ENCODE data around the gene MT3.
A peak's percentile ranks its signal among the peaks of the same experiment; 100 is the strongest.
"Not testable (repeated sequence)": the region's sequence is repeated elsewhere in the genome, so short reads cannot be mapped to it uniquely, and the experiment has no call there.

Gene MT3

DNA sequence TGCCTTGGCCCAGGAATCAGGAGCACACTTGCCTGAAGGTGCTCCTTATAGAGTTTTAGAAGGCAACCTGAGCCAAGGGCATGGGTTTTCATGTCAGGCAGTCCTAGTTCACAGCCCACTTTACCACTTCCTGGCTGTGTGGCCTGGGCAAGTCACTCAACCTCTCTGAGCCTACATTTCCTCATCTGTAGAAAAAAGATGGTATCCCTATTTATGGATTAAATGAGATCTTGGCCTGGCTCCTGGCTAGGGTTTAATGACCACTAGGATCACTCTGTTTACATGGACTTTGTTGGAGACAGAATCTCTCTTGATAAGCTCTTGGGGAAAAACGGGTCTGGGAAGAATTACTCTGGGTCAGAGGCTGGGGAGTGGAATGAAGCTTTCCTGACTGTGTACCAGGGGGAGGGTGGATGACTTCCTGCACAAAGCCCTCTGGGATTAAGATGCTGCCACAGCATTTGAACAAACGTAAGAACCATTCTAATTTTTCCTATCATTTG is 21.3 kb downstream of the MT3 start:
- DNase-seq, result no peak

DNA sequence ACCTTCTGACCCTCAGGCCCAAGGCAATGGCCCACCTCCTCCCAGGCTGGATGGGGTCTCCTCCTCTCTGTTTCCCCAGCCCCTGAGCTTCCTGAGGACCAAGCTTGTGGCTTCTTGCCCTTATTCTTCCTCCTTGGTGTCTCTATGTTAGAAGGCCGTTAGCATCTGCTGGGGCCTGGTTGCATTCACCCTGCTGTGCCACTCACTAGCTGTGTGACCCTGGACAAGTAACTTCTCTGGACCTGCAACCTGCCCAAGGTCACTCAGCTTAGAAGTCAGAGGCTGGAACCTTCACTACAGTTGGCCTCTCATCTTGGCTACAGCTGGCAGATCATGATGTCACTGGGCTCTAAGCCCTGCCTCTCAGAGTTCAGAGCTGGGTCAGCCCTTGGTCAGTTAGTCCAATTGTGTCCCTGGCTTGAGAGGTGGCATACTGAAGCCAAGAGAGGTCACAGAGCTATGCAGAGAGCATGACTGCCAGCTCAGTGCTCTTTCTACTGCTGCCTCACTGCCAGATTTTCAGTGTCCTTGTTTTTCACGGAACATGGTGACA is 22.0 kb downstream of the MT3 start:
- DNase-seq, result no peak

DNA sequence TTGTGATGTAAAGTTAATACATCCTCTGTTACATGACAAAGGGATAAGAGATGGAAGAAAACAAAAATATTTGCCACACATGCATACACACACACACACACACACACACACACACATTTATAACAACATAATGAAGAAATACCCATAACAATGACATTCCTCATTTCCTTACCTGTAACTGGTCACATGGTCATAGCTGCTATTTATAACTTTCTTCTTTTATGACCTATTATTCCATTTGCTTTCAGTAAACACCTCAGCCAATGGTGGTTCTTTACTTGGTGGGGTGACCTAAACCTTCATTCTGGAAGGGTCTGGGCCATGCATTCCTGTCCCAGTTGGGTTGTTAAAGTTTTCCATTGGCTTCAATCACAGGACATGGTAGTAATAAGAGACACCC is 24.4 kb downstream of the MT3 start:
- DNase-seq, result no peak

DNA sequence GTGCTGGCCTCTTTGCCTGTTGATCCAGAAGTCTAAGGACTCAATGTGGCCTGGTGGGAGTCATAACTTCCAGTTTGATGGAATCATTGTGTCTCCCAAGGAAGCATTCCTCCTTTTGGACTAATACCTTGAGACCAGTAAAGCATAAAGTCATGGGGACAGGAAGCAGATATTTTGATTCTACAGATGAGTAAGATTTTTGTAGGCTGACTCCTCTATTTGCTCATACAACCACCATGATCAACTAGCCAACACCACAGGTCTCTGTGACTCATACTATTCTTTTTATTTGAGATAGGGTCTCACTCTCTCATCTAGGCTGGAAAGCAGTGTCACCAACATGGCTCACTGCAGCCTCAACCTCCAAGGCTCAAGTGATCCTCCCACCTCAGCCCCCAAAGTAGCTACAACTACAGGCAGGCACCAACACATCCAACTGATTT is 25.2 kb downstream of the MT3 start:
- no peak for DNase-seq

DNA sequence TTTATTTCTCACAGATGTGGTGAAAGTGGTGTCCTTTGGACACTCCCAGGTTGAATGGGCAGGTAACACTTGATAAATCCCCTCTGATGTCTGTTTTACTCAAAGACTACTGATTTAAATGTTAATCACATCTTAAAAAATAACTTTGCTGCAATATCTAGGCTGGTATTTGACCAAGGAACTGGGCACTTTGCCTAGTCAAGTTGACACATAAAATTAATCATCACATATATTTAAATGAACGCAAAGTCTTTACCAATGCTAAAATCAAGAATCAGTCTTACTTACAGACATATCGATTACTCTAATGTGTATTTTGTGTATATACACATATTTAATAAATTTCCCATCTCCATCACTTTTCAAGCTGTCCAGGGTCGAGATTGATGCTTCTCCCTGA is 26.0 kb downstream of the MT3 start:
- DNase-seq, result no peak

DNA sequence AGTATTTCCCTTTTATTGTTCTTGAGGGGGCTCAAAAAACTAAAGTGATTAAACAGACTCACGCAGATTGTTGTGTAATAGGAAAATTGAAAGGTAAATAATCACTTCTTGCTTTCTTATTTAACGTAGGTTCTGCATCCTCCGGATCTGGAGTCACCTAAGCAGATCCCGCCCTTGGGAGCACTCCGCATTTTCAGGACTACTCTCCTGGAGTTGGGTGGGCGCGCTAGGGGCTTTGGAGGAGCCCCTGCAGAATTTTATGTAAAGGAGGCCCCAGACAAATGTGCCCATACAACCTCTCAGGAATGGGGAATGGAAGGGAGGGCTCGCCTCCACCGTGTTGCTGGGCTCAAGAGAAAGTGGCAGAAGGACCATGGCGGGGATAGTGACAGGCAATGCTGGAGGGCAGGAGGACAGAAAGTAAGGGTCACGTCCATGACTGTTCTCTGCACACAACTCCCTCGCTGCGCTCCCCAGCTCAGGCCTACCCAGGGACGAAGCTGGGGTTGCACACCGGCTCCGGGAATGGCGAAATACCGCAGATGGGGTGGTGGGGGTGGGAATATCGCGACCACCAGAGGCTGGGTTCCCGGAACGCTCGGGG is 27.4 kb downstream of the MT3 start:
- no peak for DNase-seq

DNA sequence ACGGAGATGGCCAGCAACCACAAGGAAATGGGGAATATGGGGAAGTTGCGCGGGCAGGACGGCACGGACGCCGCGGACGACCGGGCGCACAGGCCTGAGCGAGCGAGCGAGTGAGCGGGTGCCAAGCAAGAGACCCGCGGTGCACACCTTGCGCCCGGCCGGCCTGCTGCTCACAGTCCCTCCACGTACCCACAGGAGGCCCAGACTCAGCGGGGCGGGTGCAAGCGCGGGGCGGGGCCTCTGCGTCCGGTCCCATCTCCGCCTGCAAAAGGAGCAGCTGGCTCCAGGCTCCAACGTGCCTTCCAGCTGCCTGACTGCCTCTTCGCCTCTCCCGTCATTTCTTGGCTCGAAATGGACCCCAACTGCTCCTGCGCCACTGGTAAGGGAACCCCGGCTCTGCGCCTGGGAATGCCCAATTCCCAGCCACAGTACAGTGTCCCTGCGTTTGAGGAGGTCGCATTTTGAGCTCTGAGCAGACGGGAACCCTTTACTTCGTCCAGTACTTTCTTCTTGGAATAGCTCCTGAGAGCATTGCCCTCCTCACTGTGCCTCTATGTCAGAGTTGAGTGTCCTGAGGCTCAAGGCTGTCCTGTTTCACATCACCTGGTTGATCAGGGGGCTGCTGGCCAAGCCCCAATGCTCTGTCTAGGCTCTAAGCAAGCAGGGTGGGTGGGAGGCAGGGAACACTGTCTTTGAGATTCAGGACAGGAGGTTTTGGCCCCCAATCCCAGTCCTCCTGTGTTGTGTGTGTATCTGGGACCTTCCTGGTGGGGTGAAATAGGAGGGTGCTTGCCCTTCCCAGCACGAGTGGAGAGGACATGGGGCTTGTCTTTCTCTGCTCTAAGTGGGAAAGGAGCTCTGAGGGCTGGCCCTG is 28.1 kb downstream of the MT3 start:
- peak; percentile 40 for DNase-seq

DNA sequence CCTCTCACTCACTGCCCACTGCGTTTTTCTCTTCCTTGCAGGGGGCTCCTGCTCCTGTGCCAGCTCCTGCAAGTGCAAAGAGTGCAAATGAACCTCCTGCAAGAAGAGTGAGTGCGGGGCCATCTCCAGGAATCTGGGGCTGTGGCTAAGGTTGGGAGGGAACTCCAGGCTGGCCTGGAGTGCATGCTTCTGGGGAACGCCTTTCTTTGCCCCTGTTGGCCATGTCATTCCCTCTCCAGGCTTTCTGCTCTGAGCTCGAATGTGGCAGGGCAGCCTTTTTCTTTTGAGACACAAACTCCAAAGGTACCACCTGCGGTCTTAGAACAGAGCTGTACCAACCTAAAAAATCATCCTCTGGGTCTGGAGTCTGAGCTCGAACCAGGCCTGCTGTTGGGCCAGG is 28.8 kb downstream of the MT3 start:
- no peak for DNase-seq

DNA sequence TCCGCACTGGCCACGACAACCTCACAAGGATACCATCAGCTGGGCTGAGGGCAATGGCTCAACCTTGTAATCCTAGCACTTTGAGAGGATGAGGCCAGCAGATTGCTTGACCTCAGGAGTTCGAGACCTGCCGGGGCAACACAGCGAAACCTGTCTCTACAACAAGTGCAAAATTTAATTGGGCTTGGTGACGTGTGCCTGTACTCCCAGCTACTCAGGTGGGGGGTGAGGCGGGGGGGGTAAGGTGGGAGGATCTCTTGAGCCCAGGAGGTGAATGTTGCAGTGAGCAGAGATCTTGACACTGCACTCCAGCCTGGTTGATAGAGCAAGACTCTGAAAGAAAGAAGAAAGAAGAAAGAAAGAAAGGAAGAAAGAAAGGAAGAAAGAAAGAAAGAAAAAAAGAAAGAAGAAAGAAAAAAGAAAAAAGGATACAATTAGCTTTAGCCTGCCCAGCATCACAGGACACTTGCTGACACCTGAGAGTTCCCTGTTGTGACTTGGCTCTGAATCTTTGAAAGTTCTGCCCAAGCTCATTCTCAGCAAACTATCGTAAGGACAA is 31.1 kb downstream of the MT3 start:
- DNase-seq, result no peak

DNA sequence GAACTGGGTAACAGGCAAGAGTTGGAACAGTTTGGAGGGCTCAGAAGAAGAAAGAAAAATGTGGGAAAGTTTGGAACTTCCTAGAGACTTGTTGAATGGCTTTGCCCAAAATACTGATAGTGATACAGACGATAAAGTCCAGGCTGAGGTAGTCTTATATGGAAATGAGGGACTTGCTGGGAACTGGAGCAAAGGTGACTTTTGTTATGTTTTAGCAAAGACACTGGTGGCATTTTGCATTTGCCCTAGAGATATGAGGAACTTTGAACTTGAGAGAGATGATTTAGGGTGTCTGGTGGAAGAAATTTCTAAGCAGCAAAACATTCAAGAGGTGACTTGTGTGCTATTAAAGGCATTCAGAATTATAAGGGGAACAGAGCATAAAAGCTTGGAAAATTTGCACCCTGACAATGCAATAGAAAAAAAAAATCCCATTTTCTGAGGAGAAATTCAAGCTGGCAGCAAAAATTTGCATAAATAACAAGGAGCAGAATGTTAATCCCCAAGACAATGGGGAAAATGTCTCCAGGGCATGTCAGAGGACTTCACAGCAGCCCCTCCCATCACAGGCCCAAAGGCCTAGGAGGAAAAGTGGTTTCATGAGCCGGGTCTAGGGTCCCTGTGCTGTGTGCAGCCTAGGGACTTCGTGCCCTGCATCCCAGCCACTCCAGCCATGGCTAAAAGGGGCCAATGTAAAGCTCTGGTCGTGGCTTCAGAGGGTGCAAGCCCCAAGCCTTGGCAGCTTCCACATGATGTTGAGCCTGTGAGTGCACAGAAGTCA is 32.5 kb downstream of the MT3 start:
- not testable (repeated sequence) for DNase-seq

DNA sequence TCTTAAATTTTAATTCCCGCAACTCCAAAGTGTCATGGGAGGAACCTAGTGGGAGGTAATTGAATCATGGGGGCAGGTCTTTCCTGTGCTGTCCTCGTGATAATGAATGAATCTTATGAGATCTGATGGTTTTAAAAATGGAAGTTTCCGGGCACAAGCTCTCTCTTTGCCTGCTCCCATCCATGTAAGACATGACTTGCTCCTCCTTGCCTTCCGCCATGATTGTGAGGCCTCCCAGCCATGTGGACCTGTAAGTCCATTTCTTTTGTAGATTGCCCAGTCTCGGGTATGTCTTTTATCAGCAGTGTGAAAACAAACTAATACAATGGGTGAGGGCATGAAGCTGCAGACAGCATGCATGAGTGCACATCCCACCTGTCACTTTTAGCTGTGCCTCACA is 33.9 kb downstream of the MT3 start:
- DNase-seq, result not testable (repeated sequence)

DNA sequence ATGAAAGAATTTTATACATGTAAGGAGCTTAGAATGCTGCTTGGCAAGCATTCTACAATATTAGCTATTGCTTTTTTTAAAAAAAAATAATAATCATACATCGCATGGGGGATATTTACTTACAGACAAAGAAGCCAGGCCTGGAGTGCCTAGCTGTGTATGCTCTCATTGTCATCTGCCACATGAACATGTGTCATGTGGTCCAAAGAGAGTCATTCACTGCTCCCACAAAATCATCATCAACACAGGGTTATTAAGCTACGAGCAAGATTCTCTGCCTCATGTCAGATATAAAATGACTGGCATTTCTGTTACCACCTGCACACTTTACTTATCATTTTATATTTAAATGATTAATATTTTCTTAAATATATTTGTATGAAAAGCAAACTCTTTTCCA is 34.3 kb downstream of the MT3 start:
- no peak for DNase-seq

DNA sequence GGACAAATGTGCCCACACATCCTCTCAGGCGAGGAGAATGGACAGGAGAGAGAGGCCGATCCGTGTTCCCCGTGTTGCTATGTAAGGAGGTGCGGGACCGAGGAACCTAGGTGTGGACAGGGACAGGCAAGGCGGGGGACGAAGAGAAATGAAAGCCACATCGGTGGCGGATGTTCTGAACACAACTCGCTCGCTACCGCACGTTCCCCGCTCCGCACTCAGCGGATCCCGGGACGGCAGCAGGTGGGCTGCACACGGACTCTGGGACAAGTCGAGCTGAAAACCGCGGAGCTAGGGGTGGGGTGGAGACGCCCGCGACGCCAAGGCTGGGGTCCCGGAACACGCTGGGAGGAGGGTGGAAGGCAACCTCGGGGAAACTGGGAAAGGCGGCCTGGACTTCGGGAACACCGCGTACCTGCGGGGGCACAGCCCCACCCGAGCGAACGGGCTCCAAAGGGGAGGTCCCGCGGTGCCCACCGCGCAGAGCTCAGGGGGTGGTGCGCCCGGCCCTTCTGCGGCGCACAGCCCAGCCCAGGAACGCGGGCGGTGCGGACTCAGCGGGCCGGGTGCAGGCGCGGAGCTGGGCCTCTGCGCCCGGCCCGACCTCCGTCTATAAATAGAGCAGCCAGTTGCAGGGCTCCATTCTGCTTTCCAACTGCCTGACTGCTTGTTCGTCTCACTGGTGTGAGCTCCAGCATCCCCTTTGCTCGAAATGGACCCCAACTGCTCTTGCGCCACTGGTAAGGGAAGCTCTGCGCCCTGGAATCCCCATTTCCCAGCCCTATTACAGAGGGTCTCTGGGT is 36.0 kb downstream of the MT3 start, which contains the start of gene MT1E:
Gene MT1E, plus strand, starts transcription at position 642 of the 803 bp plus-strand sequence. Its CDS starts 71 bp downstream, at position 713.
- no peak for DNase-seq

DNA sequence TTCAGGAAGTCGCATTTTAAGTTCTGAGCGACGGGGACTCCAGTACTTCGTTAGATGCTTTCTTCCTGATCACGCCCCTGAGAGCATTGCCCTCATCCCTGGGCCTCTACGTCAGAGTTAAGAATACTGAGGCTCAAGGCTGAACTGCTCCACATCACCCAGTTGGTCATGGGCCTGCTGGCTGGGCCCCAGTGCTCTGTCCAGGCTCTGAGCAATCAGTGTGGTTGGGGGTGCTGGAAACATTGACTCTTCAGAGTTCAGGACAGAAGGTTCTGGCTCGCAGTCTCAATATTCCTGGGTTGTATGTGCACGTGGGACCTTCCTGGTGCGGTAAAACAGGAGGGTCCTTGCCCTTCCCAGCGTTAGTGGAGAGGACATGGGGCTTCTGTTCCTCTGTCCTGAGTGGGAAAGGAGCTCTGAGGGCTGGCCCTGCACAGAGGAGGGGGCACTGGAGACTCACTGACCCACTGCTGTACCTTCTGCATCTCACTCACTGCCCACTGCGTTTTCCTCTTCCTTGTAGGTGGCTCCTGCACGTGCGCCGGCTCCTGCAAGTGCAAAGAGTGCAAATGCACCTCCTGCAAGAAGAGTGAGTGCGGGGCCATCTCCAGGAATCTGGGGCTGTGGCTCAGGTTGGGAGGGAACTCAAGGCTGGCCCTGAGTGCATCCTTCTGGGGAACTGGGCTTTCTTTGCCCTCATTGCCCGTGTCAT is 36.8 kb downstream of the MT3 start:
- no peak for DNase-seq

DNA sequence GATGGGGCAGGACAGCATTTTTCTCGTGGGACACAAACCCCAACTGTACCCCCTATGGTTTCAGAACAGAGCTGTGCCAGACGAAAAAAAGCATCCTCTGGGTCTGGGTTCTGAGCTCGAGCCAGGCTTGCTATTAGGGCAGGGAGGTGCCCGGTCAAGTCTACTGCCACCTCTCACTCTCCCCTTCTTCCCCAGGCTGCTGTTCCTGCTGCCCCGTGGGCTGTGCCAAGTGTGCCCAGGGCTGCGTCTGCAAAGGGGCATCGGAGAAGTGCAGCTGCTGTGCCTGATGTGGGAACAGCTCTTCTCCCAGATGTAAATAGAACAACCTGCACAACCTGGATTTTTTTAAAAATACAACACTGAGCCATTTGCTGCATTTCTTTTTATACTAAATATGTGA is 37.4 kb downstream of the MT3 start:
- DNase-seq, result no peak

DNA sequence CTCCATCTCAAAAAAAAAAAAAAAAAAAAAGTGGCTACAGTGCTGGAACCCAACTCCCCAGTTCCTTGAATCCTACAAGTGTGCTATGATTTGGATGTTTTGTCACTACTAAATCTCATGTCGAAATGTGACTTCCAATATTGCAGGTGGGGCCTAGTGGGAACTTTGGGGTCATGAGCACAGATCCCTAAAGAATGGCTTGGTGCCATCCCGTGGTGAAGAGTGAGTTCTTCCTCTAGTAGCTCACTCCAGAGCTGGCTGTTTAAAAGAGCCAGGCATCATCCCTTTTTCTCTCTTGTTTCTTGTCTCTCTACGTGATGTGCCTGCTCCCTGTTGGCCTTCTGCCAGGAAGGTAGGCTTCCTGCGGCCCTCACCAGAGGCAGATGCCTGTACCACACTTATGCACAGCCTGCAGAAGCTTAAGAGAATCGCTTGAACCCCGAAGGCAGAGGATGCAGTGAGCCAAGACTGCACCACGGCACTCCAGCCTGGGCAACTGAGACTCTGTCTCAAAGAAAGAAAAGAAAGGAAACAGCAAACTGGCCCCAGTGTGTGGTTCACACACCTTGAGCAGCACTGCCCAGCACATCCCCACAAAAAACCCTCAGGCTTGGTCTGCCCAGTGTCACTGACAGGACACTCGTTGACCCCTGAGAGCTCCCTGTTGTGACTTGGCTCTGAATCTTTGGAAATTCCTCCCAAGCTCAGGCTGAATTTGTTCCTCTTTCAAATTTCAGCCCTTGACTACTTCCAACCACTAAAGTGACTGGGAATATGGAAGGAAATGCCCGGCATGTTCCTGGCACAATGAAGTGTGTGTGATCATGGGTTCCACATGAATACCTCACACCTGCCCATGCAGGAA is 39.4 kb downstream of the MT3 start:
- no peak for DNase-seq

DNA sequence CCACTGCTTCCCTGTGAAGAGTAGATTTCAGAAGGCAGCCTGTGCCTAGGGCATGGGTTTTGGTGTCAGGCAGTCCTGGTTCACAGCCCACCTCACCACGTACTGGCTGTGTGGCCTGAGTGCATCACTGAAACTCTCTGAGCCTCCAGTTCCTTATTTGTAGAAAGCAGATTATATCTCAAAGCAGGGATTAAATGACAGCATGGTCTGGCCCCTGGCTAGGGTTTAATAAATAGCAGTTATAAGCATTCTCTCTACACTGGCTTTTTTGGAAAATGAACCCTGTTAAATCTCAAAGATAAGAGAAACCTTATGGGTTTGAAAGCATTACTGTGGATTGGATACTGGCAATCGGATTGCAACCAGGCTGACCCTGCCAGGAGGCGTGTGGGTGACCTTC is 40.2 kb downstream of the MT3 start:
- DNase-seq, result no peak

DNA sequence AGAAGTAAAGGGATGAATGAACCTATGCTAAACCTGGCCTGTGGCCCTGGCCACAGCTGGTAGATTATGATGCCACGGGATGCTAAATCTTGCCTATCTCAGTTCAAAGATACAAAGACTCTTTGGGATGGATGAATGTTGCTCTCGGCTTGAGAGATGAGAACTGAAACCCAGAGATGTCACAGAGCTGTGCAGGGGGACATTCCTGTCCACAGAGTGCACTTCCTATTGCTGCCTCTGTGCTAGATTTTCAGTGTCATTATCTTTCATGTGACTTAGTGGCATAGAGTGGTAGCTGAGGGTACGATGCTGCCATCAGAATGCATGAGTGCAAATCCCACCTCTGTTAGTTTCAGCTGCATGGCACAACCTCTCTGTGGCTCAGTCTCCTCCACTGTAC is 40.8 kb downstream of the MT3 start:
- DNase-seq, result no peak

DNA sequence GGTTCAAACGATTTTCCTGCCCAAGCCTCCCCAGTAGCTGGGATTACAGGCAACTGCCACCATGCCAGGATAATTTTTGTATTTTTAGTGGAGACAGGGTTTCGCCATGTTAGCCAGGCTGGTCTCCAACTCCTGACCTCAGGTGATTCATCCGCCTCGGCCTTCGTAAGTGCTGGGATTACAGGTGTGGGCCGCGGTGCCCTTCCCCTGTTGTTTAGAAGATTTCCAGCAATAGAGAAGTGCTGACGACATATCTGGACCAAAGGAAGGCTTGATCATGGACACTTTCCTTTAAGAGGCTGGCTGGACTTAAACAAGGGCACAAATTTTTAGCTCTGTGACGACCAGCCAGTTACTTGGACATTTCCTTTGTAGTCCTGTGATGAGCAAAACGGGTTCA is 41.9 kb downstream of the MT3 start:
- no peak for DNase-seq

DNA sequence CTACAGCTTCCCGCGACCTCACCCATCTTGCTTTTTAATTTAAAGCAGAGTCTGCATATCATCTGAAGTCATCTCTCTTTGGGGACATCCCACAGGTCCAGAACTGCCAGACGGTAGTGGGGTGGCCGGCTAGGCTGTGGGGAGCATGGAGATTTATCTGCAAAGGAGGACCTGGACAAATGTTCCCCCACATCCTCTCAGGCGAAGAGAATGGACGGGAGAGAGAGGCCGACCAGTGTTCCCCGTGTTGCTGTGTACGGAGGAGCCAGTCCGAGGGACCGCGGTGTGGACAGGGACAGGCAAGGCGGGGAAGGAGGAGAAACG is 42.5 kb downstream of the MT3 start:
- DNase-seq, result no peak

Data from activated gamma-delta T cell (primary cell).